ENCODE results near the gene FBXW12.

The FBXW12 gene

DNA sequence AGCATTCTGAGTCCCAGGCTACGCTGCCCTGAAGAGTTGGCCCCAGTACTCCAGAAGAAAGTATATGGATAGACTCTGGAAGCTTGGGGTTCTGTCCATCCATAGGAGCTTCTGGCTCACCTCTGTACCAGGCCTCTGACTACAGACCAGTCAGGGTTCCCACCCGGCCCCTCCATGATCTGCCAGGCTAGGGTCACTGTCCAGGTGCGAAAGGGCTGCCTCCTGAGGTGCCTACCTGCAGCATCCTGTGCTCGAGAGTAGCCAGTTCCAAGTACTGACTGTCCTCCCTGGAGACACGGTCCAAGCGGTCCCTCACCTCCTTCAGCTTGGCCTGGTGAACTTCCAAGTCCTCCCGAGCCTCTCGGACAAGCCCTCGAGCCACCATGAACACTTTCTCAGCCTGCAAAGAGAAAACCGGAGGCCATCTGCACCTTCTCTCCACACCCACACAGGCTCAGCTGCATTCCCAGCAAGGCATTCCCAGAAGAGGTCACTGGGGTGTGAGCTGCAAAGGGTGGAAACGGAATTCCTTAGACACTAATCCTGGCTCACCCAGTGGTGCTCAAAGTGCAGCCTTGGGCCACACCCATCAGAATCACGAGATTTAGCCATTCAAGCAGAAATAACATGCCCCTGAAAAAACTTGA lies 61.6 kb downstream of the FBXW12 start:
- no peak for DNase-seq (ENCODE audit: low spot score)
- FAIRE-seq = no peak

DNA sequence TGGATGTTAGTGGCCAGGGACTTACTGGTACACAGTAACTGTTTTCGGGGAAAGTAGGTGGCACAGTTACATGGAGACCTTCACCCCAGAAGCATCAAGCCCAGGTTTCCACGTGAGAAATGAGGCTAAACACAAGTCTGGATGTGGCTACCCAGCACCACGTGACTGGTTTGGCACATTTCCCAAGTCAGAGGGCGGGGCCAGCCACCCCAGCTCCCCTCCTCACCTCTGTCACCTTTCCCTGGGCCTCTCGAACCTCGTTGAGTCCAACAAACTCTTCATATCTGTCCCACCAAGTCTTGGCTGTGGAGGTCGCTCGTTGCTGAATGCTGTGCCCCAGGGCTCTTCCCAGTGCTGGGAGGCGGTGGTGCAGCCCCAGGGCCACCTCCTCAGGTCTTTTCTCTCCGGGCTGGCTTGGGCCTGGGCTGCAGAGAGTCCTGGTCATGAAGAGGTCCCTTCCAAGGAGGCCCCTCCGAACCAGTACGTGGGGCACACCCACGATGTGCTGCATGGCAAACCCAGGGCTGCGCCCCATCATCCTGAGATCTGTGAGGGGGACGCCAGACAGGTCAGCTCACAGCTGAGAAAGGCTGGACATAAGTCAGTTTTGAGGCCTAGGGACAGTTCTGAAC lies 62.7 kb downstream of the FBXW12 start:
- FAIRE-seq = no peak
- no peak for DNase-seq (ENCODE audit: low spot score)

DNA sequence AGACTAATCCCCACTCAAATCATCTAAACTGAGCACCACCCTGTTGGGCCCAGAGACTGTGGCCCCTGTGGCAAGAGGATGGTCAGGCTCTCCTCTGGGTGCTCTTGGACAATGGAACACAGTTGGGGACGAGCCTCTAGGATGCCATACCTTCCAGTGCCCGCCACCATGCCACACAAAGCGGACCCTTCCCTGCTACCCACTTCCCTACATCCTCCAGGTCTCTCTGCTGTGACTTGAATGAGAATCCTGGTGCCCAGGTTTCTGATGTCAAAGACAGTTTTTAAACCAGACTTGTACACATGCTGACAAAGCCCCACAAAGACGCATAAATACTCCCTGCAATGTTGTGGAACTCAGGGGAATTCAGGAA lies 63.2 kb downstream of the FBXW12 start:
- DNase-seq (ENCODE audit: low spot score) (no peak), FAIRE-seq (no peak)

- DNase-seq (ENCODE audit: low spot score) = peak; percentile 87
Measured at GRCh38 chr3:48435774-48436476, 63.9 kb downstream of the FBXW12 start.

DNA sequence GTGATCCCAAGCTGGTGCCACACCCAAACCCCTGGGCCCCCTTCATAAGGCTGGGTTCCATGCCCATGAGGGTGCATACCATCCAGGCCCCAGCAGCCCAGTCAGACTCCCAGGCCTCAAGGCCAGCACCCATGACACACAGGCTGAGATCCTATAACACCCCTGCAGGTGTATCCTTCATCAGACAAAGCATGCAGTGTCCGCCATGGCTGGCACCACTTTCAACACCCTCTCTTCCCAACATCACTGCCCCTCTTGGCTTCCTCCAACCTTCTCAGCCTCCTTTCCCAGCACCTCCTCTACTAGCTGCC lies 64.4 kb downstream of the FBXW12 start:
- DNase-seq (ENCODE audit: low spot score) (no peak), FAIRE-seq (no peak)

More at GRCh38 chr3:48435774-48436476, 63.9 kb downstream of the FBXW12 start:
- no peak for FAIRE-seq

- FAIRE-seq (no peak), DNase-seq (ENCODE audit: low spot score) (no peak)
Measured at GRCh38 chr3:48436855-48437254, 64.8 kb downstream of the FBXW12 start.

- no peak for FAIRE-seq
Measured at GRCh38 chr3:48437812-48438211, 65.8 kb downstream of the FBXW12 start.

DNA sequence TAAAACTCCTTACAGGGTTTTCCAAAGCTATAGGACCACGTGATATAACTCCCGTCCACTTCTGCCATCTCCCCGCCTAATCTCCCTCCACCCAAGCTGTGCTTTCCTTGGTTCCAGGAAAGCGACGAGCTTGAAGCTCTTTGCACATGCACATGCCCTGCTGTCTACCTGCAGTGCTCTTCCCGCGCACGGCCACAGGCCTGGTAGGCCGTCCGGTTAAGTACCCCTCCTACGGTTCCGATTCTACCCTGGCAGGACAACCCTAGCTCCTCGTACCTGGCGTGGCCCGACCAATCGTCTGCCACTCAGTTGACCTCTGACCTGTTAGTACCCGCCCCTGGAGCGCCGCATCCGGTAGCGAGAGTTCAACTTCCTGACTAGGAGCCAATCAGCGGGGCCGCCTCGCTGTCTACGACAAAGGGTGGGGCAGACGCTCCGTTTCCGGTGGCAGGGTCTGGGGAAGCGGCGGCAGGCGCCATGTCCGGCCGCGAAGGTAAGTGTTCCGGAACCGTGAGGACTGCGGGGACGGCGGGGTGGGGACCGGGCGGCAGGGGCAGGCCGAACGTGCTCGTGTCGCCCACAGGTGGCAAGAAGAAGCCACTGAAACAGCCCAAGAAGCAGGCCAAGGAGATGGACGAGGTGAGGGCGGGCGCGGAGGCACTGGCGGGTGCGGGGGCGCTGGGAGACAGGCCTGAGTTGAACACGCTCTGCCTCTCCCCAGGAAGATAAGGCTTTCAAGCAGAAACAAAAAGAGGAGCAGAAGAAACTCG lies 68.0 kb downstream of the FBXW12 start, which contains the start of the genes CCDC51 and TMA7:
Gene CCDC51, minus strand, starts transcription at position 300 of the 770 bp plus-strand sequence. CDS start 4,991 bp downstream, outside the sequence.
Gene TMA7, plus strand, starts transcription at position 438 of the 770 bp plus-strand sequence. Its CDS starts 40 bp downstream, at position 478.
- FAIRE-seq = peak; percentile 98
- peak; percentile 99 for DNase-seq (ENCODE audit: low spot score)

More at GRCh38 chr3:48437812-48438211, 65.8 kb downstream of the FBXW12 start:
- DNase-seq (ENCODE audit: low spot score) = no peak

GRCh38 chr3:48440590-48440958 lies 68.6 kb downstream of the FBXW12 start:
- DNase-seq (ENCODE audit: low spot score) (no peak), FAIRE-seq (no peak)

- FAIRE-seq = no peak
- DNase-seq (ENCODE audit: low spot score) = no peak
Measured at GRCh38 chr3:48441940-48442339, 69.9 kb downstream of the FBXW12 start.

Data from urothelium cell line (cell line).